KMS-11 (cell line): Measurements from ENCODE around the gene MYO3B.

Experiments
- H2AFZ ChIP-seq: fragments of 200-600 bp; sonication (generic); 2 replicates; pipeline ENCODE4 v1.6.1; 2016; ENCODE audit warnings: antibody characterized with exemption, mixed run types, low read depth
- H3K27ac ChIP-seq: fragments of 200-600 bp; sonication (generic); 2 replicates; pipeline ENCODE4 v1.6.1; 2016; ENCODE audit warnings: mild to moderate bottlenecking, mixed run types
- H3K27me3 ChIP-seq: fragments of 200-600 bp; sonication (generic); 2 replicates; pipeline ENCODE4 v1.6.1; 2017; ENCODE audit warnings: mild to moderate bottlenecking, low read depth, mixed run types, moderate library complexity; ENCODE audit not compliant: insufficient read depth
- H3K36me3 ChIP-seq: fragments of 200-600 bp; sonication (generic); 2 replicates; pipeline ENCODE4 v1.6.1; 2017; ENCODE audit warnings: mild to moderate bottlenecking, mixed run types; ENCODE audit not compliant: insufficient read depth
- H3K4me1 ChIP-seq: fragments of 200-600 bp; sonication (generic); 2 replicates; pipeline ENCODE4 v1.6.1; 2016; ENCODE audit warnings: mild to moderate bottlenecking, low read depth, mixed run types; ENCODE audit not compliant: poor library complexity, severe bottlenecking
- H3K4me2 ChIP-seq: fragments of 200-600 bp; sonication (generic); 2 replicates; pipeline ENCODE4 v1.7.0; 2016; ENCODE audit warnings: mild to moderate bottlenecking, mixed run types
- H3K4me3 ChIP-seq: fragments of 200-600 bp; sonication (generic); IDR thresholded peaks from 2 replicates; pipeline ENCODE4 v1.6.1; 2017; ENCODE audit warnings: low read depth, low read length, mixed read lengths; ENCODE audit not compliant: insufficient read depth
- H3K79me2 ChIP-seq: fragments of 200-600 bp; sonication (generic); 2 replicates; pipeline ENCODE4 v1.6.1; 2016; ENCODE audit warnings: low read depth, mixed run types; ENCODE audit not compliant: insufficient read depth
- H3K9ac ChIP-seq: fragments of 200-600 bp; sonication (generic); 2 replicates; pipeline ENCODE4 v1.6.1; 2016; ENCODE audit warnings: mild to moderate bottlenecking, mixed run types
- H4K20me1 ChIP-seq: fragments of 200-600 bp; sonication (generic); 2 replicates; pipeline ENCODE4 v1.6.1; 2016; ENCODE audit warnings: mild to moderate bottlenecking, mixed run types; ENCODE audit not compliant: insufficient read depth
- CTCF ChIP-seq: fragments of 200-600 bp; sonication (generic); conservative IDR thresholded peaks from 2 replicates; pipeline ENCODE4 v1.6.1; 2017; ENCODE audit warnings: low read depth, mild to moderate bottlenecking, antibody characterized with exemption, low read length, moderate library complexity, mixed read lengths

Gene MYO3B

GRCh38 chr2:170651624-170652325 lies 473.8 kb downstream of the MYO3B start:
- no peaks in the 10 kb centered on the region for H3K36me3 ChIP-seq
- H2AFZ ChIP-seq, result no peak overlapping the region

GRCh38 chr2:170652637-170653417 lies 474.9 kb downstream of the MYO3B start:
- Histone ChIP-seq H3K36me3 (no peaks in the 10 kb centered on the region), H3K4me2 (no peak overlapping the region), H3K4me3 (no peak overlapping the region), H3K4me1 (no peaks in the 10 kb centered on the region), H2AFZ (no peak overlapping the region), H3K27me3 (no peaks in the 10 kb centered on the region), H3K9ac (no peak overlapping the region), H3K27ac (no peak overlapping the region), H4K20me1 (no peaks in the 10 kb centered on the region), H3K79me2 (no peaks in the 10 kb centered on the region)
- TF ChIP-seq CTCF, result no peak

More at GRCh38 chr2:170651624-170652325, 473.8 kb downstream of the MYO3B start:
- Histone ChIP-seq H3K4me3 (no peak overlapping the region), H3K27ac (no peak overlapping the region), H3K4me1 (no peaks in the 10 kb centered on the region), H3K79me2 (no peaks in the 10 kb centered on the region), H4K20me1 (no peaks in the 10 kb centered on the region), H3K27me3 (no peaks in the 10 kb centered on the region), H3K9ac (no peak overlapping the region), H3K4me2 (no peak overlapping the region)
- TF ChIP-seq CTCF, result no peak

GRCh38 chr2:170656669-170657068 lies 478.7 kb downstream of the MYO3B start:
- Histone ChIP-seq H3K4me3 (no peak overlapping the region), H3K4me2 (no peak overlapping the region), H3K27ac (no peak overlapping the region), H3K79me2 (no peaks in the 10 kb centered on the region), H3K4me1 (no peaks in the 10 kb centered on the region), H4K20me1 (no peaks in the 10 kb centered on the region), H3K36me3 (no peaks in the 10 kb centered on the region), H2AFZ (no peak overlapping the region), H3K9ac (no peak overlapping the region), H3K27me3 (no peaks in the 10 kb centered on the region)
- TF ChIP-seq CTCF, result no peak

- H3K79me2 ChIP-seq, result no peaks in the 10 kb centered on the region
- H2AFZ ChIP-seq, result no peak overlapping the region
- no peak for TF ChIP-seq CTCF
- H3K27ac ChIP-seq, result no peak overlapping the region
- H3K9ac ChIP-seq, result no peak overlapping the region
- H3K4me1 ChIP-seq, result no peaks in the 10 kb centered on the region
- no peaks in the 10 kb centered on the region for H4K20me1 ChIP-seq
- no peak overlapping the region for H3K4me3 ChIP-seq
- no peak overlapping the region for H3K4me2 ChIP-seq
- no peaks in the 10 kb centered on the region for H3K27me3 ChIP-seq
- no peaks in the 10 kb centered on the region for H3K36me3 ChIP-seq
Observed at GRCh38 chr2:170660409-170660808, 482.5 kb downstream of the MYO3B start.
